GM18909 (cell line): ENCODE results near the gene SLX1A.
A peak's percentile ranks its signal among the peaks of the same experiment; 100 is the strongest.
"Not testable (repeated sequence)": the region's sequence is repeated elsewhere in the genome, so short reads cannot be mapped to it uniquely, and the experiment has no call there.

ENCODE experiments used
- ATAC-seq: cut with Tn5 transposase; IDR thresholded peaks from one replicate; pipeline ENCODE4 v1.9.1; 2021; ENCODE audit warnings: mild to moderate bottlenecking; ENCODE audit not compliant: unreplicated experiment, poor library complexity

The SLX1A gene

DNA sequence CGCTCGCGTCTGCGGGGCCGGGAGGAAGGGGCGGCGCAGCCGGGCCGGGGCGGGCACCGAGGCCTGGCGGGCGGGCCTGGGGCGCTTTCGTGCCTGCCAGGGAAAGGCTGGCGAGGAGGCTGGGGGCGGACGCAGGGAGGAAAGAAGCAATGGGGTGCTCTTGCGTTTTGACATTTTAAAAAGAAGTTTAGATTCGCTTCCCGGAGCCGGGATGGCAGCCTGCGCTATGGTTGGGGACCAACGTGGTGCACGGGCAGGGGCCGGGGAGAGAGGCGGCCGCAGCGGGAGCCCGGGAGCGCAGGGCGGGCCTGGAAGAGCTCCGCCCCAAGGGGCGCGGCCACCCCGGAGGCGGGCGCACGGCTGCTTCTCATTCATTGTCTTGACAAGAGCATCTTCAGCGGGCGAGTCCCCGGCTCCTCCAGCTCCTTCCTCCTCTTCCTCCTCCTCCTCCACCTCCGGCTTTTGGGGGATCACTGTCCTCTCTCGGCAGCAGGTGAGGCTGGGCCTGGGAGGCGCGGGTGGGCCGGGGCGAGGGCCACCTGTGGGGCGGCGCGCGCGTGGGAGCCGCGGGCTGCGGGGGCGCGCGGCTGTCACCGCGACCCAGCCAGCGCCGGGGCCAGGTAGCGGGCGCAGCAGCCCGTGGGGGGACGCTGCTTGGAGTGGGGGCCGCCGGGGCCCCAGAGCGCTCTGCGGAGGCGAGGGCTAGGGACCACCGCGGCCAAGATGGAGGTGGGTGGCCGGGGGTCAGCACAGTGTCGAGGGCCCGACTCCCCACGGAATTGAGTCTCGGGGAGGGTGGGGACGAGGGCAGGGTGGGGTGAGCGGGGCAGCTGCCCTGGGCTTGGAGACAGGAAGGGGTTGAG lies 10.2 kb upstream of the SLX1A start, which contains the start of gene CORO1A:
Gene CORO1A, plus strand, starts transcription at position 370 of the 863 bp plus-strand sequence. CDS start 1,608 bp downstream, outside the sequence.
- peak; percentile 52 for ATAC-seq

DNA sequence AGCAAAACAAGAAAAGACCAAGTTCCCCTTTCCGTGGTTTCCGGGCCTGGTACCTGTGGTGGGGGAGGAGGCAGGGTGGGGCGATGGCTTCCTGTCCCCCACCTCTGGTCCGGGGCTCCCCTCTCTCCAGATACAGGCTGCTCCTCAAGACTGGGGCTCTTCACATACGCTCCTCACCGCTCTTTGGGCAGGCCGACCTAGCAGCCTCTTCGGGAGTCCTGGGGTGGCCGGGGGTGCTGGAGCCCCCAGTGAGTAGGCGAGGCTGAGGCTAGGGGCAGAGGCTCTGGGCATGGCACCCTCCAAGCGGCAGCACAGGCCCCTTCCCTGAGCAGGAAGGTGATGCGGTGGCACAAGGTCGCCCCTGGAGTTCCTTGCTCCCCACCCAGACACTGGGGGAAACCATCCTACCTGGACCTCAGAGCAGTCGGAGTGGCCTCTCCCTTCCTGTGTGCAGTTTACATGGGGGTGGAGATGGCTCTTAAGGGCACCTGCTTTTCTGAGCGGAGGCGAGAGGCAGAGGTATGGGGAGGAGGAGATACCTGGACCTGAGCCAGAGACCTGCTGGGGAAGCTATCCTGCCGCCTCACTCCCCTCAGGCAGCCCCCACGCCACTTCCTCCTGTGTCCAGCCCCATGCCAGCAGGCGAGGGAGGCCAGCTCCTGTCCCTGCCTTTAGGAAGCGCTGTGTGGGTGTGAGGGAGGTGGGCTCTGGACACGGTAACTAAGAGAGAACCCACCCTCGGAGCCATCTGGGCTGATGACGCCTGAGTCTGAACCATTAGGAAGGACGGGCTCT lies 9.4 kb upstream of the SLX1A start:
- ATAC-seq, result peak; percentile 35

DNA sequence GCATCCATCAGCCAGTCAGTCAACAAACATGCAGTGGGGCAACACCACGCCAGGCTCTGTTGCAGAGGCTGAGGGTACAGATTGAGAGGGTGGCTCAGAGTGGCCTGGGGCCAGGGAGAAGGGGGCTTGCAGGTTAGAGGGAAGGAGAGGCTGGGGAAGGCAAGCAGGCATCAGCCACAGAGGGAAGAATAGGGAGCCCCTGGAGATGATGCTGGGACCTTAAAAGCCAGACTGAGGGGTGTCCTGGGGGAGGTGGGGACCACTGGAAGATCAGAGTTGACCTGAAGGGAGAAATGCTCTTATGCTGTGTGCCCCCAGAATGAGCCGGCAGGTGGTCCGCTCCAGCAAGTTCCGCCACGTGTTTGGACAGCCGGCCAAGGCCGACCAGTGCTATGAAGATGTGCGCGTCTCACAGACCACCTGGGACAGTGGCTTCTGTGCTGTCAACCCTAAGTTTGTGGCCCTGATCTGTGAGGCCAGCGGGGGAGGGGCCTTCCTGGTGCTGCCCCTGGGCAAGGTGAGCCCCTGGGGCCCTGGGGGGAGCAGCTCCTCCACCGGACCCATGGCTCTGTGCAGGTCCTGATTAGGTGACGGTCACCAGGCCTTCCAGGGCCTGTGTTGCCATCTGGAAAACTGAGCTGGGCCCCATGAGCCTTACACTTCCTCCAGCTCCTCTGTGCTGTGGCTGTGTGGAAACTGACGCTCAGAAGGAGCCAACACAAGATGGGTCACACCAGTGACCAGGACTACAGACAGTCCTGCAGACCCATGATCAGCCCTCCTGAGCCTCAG lies 8.6 kb upstream of the SLX1A start:
- no peak for ATAC-seq

DNA sequence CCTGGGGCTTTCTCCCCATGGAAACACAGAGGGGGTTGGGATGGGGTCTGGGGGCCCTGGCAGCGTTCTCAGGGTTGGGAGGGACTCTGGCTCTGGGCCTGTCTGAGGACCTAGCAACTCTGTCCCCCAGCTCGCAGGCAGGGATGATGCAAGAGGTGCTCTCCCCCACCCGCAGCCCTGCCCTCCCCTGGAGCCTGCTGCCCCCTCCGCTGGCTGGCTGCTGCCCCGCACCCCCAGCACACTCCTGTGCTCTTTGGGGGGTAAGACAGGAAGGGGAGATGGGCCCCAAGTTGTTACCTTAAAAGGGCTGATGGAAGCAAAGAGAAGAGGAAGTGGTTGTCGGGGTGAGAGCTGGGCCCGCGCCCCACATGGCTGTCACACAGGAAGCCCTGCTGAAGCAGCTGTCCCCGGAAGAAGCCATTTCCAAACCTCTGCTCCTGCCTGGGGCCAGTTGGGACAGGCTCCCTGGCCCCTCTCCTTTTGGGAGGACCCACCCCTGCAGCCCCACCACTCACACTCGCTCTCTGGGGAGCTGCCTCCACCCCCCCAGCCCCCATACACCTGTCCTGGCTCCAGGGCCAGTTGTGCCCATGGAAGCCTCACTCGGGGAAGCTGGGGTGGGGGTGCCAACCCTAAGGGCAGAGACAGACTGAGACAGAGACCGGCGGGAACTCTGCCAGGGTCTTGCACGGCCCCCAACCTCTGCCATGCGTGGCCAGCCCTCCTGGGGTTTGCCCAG lies 7.8 kb upstream of the SLX1A start:
- peak; percentile 42 for ATAC-seq

DNA sequence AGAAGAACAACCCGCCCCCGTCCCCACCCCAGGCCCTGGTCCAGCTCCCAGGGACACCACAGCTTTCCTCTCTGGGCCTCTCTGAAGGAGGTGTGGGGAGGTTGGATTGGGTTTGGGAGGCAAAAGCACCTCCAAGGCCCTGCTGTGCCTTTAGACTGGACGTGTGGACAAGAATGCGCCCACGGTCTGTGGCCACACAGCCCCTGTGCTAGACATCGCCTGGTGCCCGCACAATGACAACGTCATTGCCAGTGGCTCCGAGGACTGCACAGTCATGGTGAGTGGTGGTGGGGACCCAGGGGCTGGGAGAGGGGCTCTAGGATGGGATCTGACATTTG lies 7.3 kb upstream of the SLX1A start:
- ATAC-seq, result no peak

DNA sequence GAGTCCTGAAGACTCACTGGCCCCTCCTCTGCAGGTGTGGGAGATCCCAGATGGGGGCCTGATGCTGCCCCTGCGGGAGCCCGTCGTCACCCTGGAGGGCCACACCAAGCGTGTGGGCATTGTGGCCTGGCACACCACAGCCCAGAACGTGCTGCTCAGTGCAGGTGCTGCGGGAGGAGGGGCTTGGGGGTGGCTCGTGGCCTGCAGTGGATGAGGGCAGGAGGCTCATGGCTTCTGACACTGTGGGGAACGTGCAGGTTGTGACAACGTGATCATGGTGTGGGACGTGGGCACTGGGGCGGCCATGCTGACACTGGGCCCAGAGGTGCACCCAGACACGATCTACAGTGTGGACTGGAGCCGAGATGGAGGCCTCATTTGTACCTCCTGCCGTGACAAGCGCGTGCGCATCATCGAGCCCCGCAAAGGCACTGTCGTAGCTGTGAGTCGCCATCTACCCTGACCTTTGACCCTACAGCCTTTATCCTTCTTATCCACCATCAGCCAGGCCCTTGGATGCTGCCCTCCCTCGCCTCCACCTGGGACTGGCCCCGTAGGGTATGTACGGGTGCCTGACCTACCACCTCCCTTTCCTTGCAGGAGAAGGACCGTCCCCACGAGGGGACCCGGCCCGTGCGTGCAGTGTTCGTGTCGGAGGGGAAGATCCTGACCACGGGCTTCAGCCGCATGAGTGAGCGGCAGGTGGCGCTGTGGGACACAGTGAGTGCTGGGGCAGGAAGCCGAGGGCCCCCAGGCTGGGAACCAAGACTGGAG lies 6.7 kb upstream of the SLX1A start:
- ATAC-seq, result no peak

DNA sequence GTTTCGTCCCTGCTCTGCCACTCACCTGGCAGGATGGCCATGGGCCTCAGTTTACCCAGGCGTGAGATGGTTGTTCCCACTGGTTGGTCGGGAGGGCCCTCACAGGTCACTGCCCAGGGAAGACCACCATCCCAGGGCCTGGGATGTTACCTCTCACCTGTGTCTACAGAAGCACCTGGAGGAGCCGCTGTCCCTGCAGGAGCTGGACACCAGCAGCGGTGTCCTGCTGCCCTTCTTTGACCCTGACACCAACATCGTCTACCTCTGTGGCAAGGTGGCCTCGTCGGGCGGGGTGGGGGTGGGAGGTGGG lies 6.2 kb upstream of the SLX1A start:
- ATAC-seq, result no peak

DNA sequence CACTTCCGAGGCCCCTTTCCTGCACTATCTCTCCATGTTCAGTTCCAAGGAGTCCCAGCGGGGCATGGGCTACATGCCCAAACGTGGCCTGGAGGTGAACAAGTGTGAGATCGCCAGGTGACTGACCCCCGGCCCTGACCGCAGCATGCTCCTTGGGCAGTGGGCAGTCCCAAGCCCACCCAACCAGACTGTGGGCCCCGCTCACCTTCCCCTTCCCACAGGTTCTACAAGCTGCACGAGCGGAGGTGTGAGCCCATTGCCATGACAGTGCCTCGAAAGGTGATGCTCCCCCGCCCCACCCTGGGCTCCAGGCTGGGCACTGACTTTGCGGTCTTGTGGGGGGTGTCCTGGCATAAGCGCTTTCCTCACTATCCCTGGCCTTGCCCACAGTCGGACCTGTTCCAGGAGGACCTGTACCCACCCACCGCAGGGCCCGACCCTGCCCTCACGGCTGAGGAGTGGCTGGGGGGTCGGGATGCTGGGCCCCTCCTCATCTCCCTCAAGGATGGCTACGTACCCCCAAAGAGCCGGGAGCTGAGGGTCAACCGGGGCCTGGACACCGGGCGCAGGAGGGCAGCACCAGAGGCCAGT lies 5.6 kb upstream of the SLX1A start:
- no peak for ATAC-seq

DNA sequence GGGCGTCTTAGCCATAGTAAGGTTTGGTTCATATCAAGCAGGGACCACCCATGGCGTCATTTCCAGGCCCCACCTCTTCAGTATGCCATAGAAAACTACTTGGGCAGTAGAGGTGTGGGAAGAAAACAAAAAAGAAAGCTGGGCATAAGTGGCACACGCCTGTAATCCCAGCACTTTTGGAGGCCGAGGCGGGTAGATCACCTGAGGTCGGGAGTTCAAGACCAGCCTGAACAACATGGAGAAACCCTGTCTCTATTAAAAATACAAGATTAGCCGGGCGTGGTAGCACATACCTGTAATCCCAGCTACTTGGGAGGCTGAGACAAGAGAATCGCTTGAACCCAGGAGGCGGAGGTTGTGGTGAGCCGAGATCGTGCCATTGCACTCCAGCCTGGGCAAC lies 2.5 kb upstream of the SLX1A start:
- not testable (repeated sequence) for ATAC-seq

DNA sequence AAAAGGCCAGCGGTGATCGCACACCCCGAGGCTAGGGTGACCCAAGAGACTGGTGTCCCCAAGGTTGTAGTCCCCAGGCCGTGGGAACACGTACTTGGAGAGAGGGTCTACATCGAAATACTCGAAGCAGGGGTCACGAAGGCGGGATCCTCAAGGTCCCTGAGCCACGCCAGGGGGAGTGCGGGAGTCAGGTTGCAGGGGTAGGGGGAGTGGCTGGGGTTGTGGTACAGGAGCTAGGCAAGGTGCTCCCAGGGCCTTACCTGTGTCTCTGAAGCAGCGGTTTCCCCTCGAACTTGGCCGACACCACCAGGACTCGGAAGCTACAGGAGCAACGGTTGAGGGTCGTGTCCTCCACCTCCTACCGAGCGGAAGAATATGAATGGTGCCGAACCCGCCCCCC lies 577 bp upstream of the SLX1A start:
- ATAC-seq, result peak; percentile 11

DNA sequence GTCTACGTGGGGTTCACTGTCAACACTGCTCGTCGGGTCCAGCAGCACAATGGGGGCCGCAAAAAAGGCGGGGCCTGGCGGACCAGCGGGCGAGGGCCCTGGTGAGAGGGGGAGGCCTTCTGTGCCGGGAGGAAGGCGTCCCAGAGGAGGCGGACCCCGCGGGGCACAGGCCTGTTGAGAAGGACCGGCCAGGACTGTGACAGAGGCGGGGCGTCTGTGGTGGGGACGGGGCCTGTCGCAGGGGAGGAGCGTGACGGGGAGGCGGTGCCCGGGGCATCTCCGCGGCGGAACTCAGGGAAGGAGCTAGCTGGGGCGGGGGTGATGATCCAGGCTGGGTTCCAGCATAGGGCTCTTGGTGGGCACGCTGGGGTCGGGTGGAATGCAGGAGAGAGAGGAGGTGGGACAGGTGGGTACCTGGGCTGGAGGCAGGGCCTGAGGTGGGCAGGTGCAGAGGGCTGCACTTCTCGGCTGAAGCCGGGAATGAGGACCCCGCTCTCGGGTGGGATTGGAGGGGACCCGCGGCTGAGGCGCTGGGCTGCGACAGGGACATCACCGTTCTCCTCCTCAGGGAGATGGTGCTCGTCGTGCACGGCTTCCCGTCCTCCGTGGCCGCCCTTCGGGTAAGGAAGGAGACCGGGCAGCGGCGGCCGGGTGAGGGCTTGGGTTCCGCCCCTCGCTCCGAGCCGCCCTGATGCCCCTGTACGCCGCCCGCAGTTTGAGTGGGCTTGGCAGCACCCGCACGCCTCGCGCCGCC lies 674 bp downstream of the SLX1A start:
- ATAC-seq, result peak; percentile 55

DNA sequence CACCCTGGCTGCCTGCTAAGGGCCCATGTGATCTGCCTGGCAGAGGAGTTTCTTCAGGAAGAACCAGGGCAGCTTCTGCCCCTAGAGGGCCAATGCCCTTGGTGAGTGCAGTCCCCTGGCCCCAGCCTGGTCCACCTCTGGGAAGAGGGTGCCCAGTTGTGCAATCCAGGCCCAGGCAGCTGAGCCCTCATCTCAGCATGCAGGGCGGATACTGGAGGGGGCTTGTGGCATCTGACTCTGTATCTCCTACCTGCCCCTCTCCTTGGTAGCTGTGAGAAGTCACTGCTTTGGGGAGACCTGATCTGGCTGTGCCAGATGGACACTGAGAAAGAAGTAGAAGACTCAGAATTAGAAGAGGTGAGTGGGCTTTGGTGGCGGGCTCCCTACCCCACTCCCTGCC lies 3.3 kb downstream of the SLX1A start:
- ATAC-seq, result not testable (repeated sequence)

DNA sequence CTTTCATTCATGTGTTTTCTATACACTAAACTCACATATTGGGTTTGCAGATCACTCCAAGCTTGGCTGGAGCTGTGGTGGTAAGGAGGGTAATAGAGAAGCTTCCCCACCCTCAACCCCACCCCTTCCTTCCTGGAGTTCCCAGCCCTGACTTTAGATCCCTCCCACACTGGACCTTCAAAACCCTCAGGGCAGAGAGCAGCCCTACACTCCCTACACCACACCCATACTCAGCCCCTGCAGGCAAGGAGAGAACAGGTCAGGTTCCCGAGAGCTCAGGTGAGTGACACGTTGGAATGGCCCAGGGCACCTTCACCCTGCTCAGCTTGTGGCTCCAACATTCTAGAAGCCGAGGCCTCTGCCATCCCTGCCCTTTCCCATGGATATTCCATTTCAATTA lies 5.4 kb downstream of the SLX1A start, which contains the start of gene SULT1A3:
Gene SULT1A3, plus strand, starts transcription at position 207 of the 400 bp plus-strand sequence. CDS start 1,474 bp downstream, outside the sequence.
- ATAC-seq, result not testable (repeated sequence)

DNA sequence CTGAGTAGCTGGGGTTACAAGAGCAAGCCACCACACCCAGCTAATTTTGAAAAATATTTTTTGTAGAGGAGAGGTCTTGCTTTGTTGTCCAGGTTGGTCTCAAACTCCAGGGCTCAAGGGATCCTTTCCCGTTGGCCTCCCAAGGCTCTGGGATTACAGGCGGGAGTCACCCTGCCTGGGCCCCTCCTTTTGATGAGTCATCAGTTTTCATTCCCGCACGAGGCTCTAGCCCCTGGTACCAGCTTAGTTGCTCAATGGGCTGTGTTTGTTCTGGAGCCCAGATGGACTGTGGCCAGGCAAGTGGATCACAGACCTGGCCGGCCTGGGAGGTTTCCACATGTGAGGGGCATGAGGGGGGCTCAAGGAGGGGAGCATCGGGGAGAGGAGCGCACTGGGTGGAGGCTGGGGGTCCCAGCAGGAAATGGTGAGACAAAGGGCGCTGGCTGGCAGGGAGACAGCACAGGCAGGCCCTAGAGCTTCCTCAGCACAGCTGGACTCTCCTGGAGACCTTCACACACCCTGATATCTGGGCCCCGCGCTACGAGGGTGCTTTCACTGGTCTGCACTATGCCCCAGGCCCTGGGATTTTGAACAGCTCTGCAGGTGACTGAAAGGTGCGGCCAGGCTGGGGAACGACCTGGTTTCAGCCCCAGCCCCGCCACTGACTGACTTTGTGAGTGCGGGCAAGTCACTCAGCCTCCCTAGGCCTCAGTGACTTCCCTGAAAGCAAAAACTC lies 6.1 kb downstream of the SLX1A start:
- ATAC-seq, result not testable (repeated sequence)

DNA sequence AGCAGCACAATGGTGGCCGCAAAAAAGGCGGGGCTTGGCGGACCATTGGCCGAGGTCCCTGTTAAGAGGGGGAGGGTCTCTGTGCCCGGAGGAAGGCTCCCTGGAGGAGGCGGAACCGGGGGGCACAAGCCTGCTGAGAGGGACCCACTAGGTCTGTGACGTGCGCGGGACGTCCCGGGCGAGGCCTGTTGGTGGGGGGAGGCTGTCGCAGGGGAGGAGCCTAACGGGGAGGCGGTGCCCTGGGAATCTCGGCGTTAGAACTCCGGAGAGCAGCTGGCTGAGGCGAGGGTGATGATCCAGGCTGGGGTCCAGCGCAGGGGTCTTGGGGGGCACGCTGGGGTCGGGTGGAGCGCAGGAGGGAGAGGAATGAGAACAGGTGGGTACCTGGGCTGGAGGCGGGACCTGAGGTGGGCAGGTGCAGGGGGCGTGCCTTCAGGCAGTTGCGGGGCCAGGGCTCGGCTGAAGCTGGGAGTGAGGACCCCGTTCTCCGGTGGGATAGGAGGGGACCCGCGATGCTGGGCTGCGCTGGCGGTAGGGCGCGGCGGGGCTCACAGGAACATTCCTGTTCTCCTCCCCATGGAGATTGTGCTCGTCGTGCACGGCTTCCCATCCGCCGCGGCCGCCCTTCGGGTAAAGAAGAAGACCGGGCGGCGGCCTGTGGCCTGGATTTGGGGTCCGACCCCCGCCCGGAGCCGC lies 12.0 kb downstream of the SLX1A start:
- ATAC-seq, result not testable (repeated sequence)

DNA sequence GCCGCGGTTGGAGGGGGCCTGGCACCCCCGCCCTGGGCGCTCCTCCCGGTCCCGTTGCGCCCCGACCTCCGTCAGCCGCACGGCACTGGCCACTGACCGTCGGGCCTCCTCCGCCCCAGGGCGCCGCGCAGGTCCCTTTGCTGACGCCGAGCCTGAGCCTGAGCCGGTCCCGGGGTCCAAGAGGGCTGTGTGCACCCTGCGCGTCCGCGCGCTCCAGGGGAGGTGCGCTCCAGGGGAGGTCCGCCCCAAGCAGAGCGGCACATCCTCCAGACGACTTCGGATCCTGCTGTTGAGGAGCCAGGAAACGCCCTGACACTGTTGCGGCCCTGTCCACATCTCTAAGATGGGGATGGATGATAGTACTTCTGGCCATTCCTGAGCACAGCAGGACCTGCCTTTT lies 12.6 kb downstream of the SLX1A start:
- not testable (repeated sequence) for ATAC-seq
